Measurements from ENCODE around the gene SERTAD3. TPM values are rescaled to one million over a fixed set of nuclear protein-coding genes. Genes with fewer than 3 reads are reported as not detected.

Gene SERTAD3
- total RNA-seq, 1 donor from 2014 or later, result 26.5 TPM

DNA sequence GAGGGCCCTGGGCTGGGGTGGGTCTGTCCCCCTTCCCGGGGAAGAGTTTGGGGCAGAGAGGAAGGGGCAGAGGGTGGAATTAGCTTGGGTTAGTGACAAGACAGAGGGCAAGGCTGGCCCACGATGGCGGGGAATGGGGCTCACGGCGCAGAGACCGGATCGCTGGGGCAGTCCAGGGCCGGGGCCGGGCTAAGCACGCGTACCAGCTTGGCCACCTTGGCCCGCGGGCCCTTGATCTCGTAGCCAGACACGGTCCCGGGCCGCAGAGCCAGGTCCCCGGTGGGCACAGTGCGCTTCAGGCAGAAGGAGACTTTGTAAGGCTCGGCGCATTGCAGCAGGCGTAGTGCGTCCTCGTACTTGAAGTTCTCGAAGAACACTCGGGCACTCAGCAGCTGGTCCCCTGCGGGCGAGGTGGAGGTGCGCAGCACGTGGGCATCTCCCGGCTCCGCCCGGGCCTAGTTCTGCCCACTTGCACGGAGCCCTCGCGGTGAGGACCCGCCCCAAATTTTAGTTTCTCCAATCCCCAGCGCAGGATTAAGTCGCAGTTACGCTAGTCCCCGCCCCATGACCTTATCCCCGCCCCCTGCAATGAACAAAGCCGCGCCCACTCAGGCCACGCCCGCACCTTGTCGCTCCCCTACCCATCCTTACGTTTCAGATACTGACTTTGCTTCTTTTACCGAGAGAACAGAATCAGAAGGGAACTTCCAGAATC, 45.6 kb downstream of the SERTAD3 start:
- H3K27ac Mint-ChIP-seq, result no peak overlapping the region
- no peaks in the 10 kb centered on the region for H3K36me3 Mint-ChIP-seq (ENCODE audit: insufficient read depth)
- H3K4me1 Mint-ChIP-seq (ENCODE audit: low read depth), result peaks cover 3% of the 10 kb centered on the region
- TF ChIP-seq CTCF (IDR thresholded peaks at IDR 0.05; ENCODE audit: unreplicated experiment), result no peak
- no peak for DNase-seq (ENCODE audit: low spot score, unreplicated experiment)
- H3K27me3 Mint-ChIP-seq, result peaks cover 43% of the 10 kb centered on the region
- no peaks in the 10 kb centered on the region for H3K9me3 Mint-ChIP-seq (ENCODE audit: low read depth)
- H3K4me3 Mint-ChIP-seq (ENCODE audit: low read depth), result no peak overlapping the region

GRCh38 chr19:40397568-40397906, 46.6 kb downstream of the SERTAD3 start:
- no peak overlapping the region for H3K4me3 Mint-ChIP-seq (ENCODE audit: low read depth)

DNA sequence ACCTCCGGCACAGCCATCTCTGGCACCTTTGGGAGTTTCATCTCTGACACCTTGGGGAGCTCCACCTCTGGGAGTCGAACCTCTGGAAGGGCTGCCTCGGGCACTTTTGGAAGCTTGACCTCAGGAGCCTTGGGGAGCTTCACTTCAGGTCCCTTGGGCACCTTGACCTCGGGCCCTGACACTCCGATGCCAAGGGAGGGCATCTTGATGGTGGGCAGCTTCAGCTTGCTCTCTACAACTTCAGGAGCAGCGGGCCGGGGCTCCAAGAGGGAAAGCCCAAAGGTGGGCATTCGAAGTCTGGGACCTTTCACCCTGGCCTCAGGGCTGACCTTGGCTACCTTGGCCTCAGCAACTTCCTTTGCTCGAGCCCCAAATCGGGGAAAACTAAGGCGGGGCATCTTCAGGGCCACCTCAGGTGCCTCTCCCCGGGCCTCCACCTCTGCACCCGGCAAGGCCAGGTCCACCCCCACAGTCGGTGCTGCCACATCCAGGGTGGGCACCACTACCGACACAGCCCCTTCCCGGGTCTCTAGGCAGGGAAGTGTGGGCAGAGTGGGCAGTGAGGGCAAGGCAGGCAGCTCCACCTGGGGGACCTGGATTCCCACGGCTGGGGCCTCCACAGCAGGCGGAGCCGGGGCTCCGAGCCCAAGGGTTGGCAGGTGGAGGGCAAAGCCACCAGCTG, 47.1 kb downstream of the SERTAD3 start:
- H3K27me3 Mint-ChIP-seq, result peaks cover 41% of the 10 kb centered on the region
- H3K4me1 Mint-ChIP-seq (ENCODE audit: low read depth), result peaks cover 4% of the 10 kb centered on the region
- H3K36me3 Mint-ChIP-seq (ENCODE audit: insufficient read depth), result no peaks in the 10 kb centered on the region
- H3K27ac Mint-ChIP-seq, result no peak overlapping the region
- no peak for DNase-seq (ENCODE audit: low spot score, unreplicated experiment)
- H3K4me3 Mint-ChIP-seq (ENCODE audit: low read depth), result no peak overlapping the region
- no peak for TF ChIP-seq CTCF (IDR thresholded peaks at IDR 0.05; ENCODE audit: unreplicated experiment)
- no peaks in the 10 kb centered on the region for H3K9me3 Mint-ChIP-seq (ENCODE audit: low read depth)

More at GRCh38 chr19:40397568-40397906, 46.6 kb downstream of the SERTAD3 start:
- no peak overlapping the region for H3K27ac Mint-ChIP-seq
- H3K27me3 Mint-ChIP-seq, result peaks cover 41% of the 10 kb centered on the region
- no peak for DNase-seq (ENCODE audit: low spot score, unreplicated experiment)
- H3K9me3 Mint-ChIP-seq (ENCODE audit: low read depth), result no peaks in the 10 kb centered on the region
- no peaks in the 10 kb centered on the region for H3K36me3 Mint-ChIP-seq (ENCODE audit: insufficient read depth)
- peaks cover 2% of the 10 kb centered on the region for H3K4me1 Mint-ChIP-seq (ENCODE audit: low read depth)
- TF ChIP-seq CTCF (IDR thresholded peaks at IDR 0.05; ENCODE audit: unreplicated experiment), result no peak

- H3K4me1 Mint-ChIP-seq (ENCODE audit: low read depth), result peaks cover 4% of the 10 kb centered on the region
- no peak overlapping the region for H3K4me3 Mint-ChIP-seq (ENCODE audit: low read depth)
- peaks cover 34% of the 10 kb centered on the region for H3K27me3 Mint-ChIP-seq
- no peak for DNase-seq (ENCODE audit: low spot score, unreplicated experiment)
- H3K27ac Mint-ChIP-seq, result no peak overlapping the region
- no peaks in the 10 kb centered on the region for H3K9me3 Mint-ChIP-seq (ENCODE audit: low read depth)
- no peak for TF ChIP-seq CTCF (IDR thresholded peaks at IDR 0.05; ENCODE audit: unreplicated experiment)
- H3K36me3 Mint-ChIP-seq (ENCODE audit: insufficient read depth), result no peaks in the 10 kb centered on the region
These were observed 48.2 kb downstream of the SERTAD3 start for GRCh38 chr19:40395956-40396355.

- no peak for TF ChIP-seq CTCF (IDR thresholded peaks at IDR 0.05; ENCODE audit: unreplicated experiment)
- no peaks in the 10 kb centered on the region for H3K9me3 Mint-ChIP-seq (ENCODE audit: low read depth)
- peaks cover 28% of the 10 kb centered on the region for H3K27me3 Mint-ChIP-seq
- DNase-seq (ENCODE audit: low spot score, unreplicated experiment), result no peak
- no peaks in the 10 kb centered on the region for H3K36me3 Mint-ChIP-seq (ENCODE audit: insufficient read depth)
- H3K4me3 Mint-ChIP-seq (ENCODE audit: low read depth), result no peak overlapping the region
- peaks cover 7% of the 10 kb centered on the region for H3K4me1 Mint-ChIP-seq (ENCODE audit: low read depth)
- no peak overlapping the region for H3K27ac Mint-ChIP-seq
These were observed 49.3 kb downstream of the SERTAD3 start for GRCh38 chr19:40394816-40395210.

All from progenitor cell of endocrine pancreas (in vitro differentiated cells).